Esophagus muscularis mucosa (tissue), 4 donors: ENCODE measurements around the gene PCED1B. TPM values are rescaled to one million over a fixed set of nuclear protein-coding genes. Genes with fewer than 3 reads are reported as not detected.
"Not testable (repeated sequence)": the region's sequence is repeated elsewhere in the genome, so short reads cannot be mapped to it uniquely, and the experiment has no call there.

ENCODE experiments used
- DNase-seq: peaks from one replicate; pipeline ENCODE4 v3.0.0-alpha.2; 2017; ENCODE audit errors: extremely low spot score
- H3K27ac ChIP-seq, 4 donors: fragments of 200-600 bp; sonication (generic); replicated peaks in 1 of 4; 1 replicate in 3 of 4; 2 replicates in 1 of 4; pipeline ENCODE4 v1.5.1; 2016 to 2019; ENCODE audit warnings: mild to moderate bottlenecking in 1 of 4
- H3K27me3 ChIP-seq, 4 donors: fragments of 200-600 bp; sonication (generic); one replicate each; pipeline versions ENCODE4 v1.5.1 to v1.6.0; 2016 to 2019
- H3K36me3 ChIP-seq, 4 donors: fragments of 200-600 bp; sonication (generic); one replicate each; pipeline ENCODE4 v1.5.1; 2016 to 2019
- H3K4me1 ChIP-seq, 4 donors: fragments of 200-600 bp; sonication (generic); one replicate each; pipeline ENCODE4 v1.5.1; 2016 to 2019
- H3K4me3 ChIP-seq, 4 donors: fragments of 200-600 bp; sonication (generic); 1 replicate in 2 of 4; 2 replicates in 2 of 4; pipeline ENCODE4 v1.5.1; 2016 to 2019; ENCODE audit warnings: mild to moderate bottlenecking in 4 of 4, moderate library complexity in 1 of 4
- H3K9me3 ChIP-seq, 4 donors: fragments of 200-600 bp; sonication (generic); 1 replicate in 3 of 4; 2 replicates in 1 of 4; pipeline ENCODE4 v1.5.1; 2016 to 2019
- CTCF ChIP-seq, 3 experiments: fragments of 200-600 bp in 2 of 3; fragments of 450-650 bp in 1 of 3; sonication (generic) in 2 of 3; IDR thresholded peaks; one replicate each; pipeline ENCODE4 v1.5.1; 2017 to 2019; ENCODE audit warnings: antibody characterized with exemption in 3 of 3, mild to moderate bottlenecking in 2 of 3, moderate library complexity in 1 of 3
- EP300 ChIP-seq: sonication (generic); formaldehyde crosslinking; IDR thresholded peaks from one replicate; pipeline ENCODE4 v1.6.1; 2017; ENCODE audit warnings: antibody characterized with exemption
- POLR2A ChIP-seq: fragments of 450-650 bp; IDR thresholded peaks from one replicate; pipeline ENCODE4 v1.6.1; 2017; ENCODE audit warnings: antibody characterized with exemption, moderate library complexity, mild to moderate bottlenecking, low read depth
- POLR2AphosphoS5 ChIP-seq, 2 donors: sonication (generic); formaldehyde crosslinking; IDR thresholded peaks; one replicate each; pipeline ENCODE4 v1.6.1; 2017; ENCODE audit warnings: antibody characterized with exemption in 2 of 2
- WGBS: methylation state at CpG from one replicate; pipeline ENCODE4 v1.1.5; 2018; 5-methylcytosine and 5-hydroxymethylcytosine counted together
- intact Hi-C: fragments of 100-400 bp; cut with DNase I; formaldehyde crosslinking; loops from one replicate; pipeline ENCODE4 v1.15.1; 2023
- total RNA-seq, 4 donors: library from RNA; depleted of rRNA; stranded (reverse); fragments of >200 nt; gene quantifications; one replicate each; pipeline versions ENCODE4 v1.1.0 to v1.2.1, GENCODE V29; 2016

Gene PCED1B
- total RNA-seq, 4 donors from 2014 or later = 0.92 to 2.1 (median 1.1) TPM

GRCh38 chr12:47164116-47164515, 84.7 kb downstream of the PCED1B start:
- no peak for DNase-seq
- Histone ChIP-seq H3K4me3 (no peak overlapping the region), H3K36me3 (no peaks in the 10 kb centered on the region), H3K27me3 (no peaks in the 10 kb centered on the region), H3K27ac (no peak overlapping the region), H3K4me1 (no peaks in the 10 kb centered on the region), H3K9me3 (peaks cover 0 to 8% (median 0%) of the 10 kb centered on the region in 4 donors)
- no peak for TF ChIP-seq POLR2AphosphoS5 (IDR thresholded peaks at IDR 0.05)
- no peak for TF ChIP-seq EP300
- TF ChIP-seq POLR2A = no peak
- TF ChIP-seq CTCF (IDR thresholded peaks at IDR 0.05) = no peak
- intact Hi-C loops = no loop called here

GRCh38 chr12:47164724-47165439, 85.5 kb downstream of the PCED1B start:
- Histone ChIP-seq H3K27ac (no peak overlapping the region), H3K9me3 (peaks cover 0 to 8% (median 0%) of the 10 kb centered on the region in 4 donors), H3K36me3 (no peaks in the 10 kb centered on the region), H3K27me3 (no peaks in the 10 kb centered on the region), H3K4me3 (no peak overlapping the region), H3K4me1 (no peaks in the 10 kb centered on the region)
- 100% methylated on average over 1 of the region's 2 CpGs for WGBS
- DNase-seq = no peak
- no peak for TF ChIP-seq EP300
- no peak for TF ChIP-seq POLR2AphosphoS5 (IDR thresholded peaks at IDR 0.05)
- no peak for TF ChIP-seq POLR2A
- TF ChIP-seq CTCF (IDR thresholded peaks at IDR 0.05) = no peak
- intact Hi-C loops = no loop called here

- Histone ChIP-seq H3K9me3 (peaks cover 0 to 8% (median 2%) of the 10 kb centered on the region in 4 donors), H3K36me3 (no peaks in the 10 kb centered on the region), H3K4me1 (no peaks in the 10 kb centered on the region), H3K27me3 (no peaks in the 10 kb centered on the region), H3K27ac (no peak overlapping the region), H3K4me3 (no peak overlapping the region)
- TF ChIP-seq EP300 = no peak
- TF ChIP-seq POLR2AphosphoS5 (IDR thresholded peaks at IDR 0.05) = no peak
- TF ChIP-seq CTCF (IDR thresholded peaks at IDR 0.05) = no peak
- no peak for TF ChIP-seq POLR2A
- DNase-seq = no peak
- WGBS = 50% methylated on average over 5 of the region's 5 CpGs
- intact Hi-C loops = no loop called here
Observed at GRCh38 chr12:47165934-47166333, 86.5 kb downstream of the PCED1B start.

GRCh38 chr12:47166365-47166764, 86.9 kb downstream of the PCED1B start:
- no peaks in the 10 kb centered on the region for H3K4me1 ChIP-seq
- DNase-seq = no peak
- H3K9me3 ChIP-seq = peaks cover 0 to 8% (median 2%) of the 10 kb centered on the region in 4 donors
- intact Hi-C loops = no loop called here
- no peaks in the 10 kb centered on the region for H3K27me3 ChIP-seq
- 80% methylated on average over 1 of the region's 1 CpG for WGBS
- H3K4me3 ChIP-seq = no peak overlapping the region
- TF ChIP-seq POLR2AphosphoS5 (IDR thresholded peaks at IDR 0.05) = no peak
- TF ChIP-seq POLR2A = no peak
- no peak for TF ChIP-seq EP300
- TF ChIP-seq CTCF (IDR thresholded peaks at IDR 0.05) = no peak
- H3K27ac ChIP-seq = no peak overlapping the region
- no peaks in the 10 kb centered on the region for H3K36me3 ChIP-seq

- intact Hi-C loops, H3K4me1 ChIP-seq, DNase-seq, H3K27ac ChIP-seq, H3K36me3 ChIP-seq, H3K27me3 ChIP-seq, H3K4me3 ChIP-seq, H3K9me3 ChIP-seq: not testable (repeated sequence)
- WGBS = 97% methylated on average over 16 of the region's 16 CpGs
Observed at GRCh38 chr12:47170281-47170680, 90.9 kb downstream of the PCED1B start.
